GM12874 (cell line): ENCODE measurements around the gene SIRT2.

Experiments used
- TF ChIP-seq, protein P1 (sequence below): IDR thresholded peaks from 2 replicates; pipeline ENCODE4 v1.5.1; 2011; ENCODE audit warnings: low read depth, mild to moderate bottlenecking, control low read depth, low read length, moderate library complexity; ENCODE audit not compliant: insufficient read depth

Gene SIRT2

DNA sequence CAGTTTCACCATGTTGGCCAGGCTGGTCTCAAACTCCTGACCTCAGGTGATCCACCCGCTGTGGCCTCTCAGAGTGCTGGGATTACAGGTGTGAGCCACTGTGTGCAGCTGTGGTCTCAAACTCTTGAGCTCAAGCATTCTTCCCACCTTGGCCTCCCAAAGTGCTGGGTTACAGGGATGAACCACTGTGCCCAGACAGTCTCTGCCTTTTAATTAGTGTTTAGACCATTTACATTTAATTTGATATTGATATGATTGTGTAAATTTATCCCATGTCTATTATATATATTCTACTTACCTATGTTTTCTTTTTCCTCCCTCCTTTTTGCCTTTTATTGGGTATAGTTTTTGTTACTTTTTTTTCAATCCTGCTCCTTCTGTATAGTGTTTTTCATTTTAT, 2.3 kb upstream of the SIRT2 start:
- TF ChIP-seq, protein P1, sequence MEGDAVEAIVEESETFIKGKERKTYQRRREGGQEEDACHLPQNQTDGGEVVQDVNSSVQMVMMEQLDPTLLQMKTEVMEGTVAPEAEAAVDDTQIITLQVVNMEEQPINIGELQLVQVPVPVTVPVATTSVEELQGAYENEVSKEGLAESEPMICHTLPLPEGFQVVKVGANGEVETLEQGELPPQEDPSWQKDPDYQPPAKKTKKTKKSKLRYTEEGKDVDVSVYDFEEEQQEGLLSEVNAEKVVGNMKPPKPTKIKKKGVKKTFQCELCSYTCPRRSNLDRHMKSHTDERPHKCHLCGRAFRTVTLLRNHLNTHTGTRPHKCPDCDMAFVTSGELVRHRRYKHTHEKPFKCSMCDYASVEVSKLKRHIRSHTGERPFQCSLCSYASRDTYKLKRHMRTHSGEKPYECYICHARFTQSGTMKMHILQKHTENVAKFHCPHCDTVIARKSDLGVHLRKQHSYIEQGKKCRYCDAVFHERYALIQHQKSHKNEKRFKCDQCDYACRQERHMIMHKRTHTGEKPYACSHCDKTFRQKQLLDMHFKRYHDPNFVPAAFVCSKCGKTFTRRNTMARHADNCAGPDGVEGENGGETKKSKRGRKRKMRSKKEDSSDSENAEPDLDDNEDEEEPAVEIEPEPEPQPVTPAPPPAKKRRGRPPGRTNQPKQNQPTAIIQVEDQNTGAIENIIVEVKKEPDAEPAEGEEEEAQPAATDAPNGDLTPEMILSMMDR, result no peak

- TF ChIP-seq, protein P1, result no peak
Observed at GRCh38 chr19:38900743-38901190, 1.3 kb upstream of the SIRT2 start.

- TF ChIP-seq, protein P1, result no peak
Observed at GRCh38 chr19:38900202-38900629, 798 bp upstream of the SIRT2 start.

DNA sequence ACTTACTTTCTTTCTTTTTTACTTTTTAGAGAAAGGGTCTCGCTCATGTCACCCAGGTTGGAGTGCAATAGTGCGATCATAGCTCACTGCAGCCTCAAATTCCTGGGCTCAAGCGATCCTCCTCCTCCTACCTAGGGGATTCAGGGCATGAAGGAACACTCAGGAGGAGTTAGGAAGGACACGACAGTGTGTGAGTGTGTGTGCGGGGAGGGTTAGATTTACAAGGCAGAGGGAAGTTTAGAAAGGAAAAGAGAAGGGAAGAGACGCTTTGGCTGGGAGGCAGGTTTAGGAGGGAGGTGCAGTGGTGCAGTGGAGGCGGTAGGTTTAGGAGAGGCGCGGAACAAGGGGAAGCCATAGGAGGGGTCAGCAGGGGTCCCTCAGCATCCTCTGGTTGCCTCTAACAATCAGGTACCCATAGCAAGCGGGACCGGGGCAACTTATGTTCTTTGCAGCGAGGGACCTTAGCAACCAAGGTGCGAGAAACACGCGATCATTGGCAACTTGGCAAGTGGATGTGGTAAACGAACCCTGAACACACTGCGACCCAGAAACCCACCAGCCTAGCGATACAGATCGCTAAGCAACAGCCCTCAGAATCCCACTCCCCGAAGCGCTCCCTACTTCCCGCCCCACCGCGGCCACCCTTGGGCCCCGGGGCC, 501 bp downstream of the SIRT2 start:
- TF ChIP-seq, protein P1, result no peak

GRCh38 chr19:38894968-38895367, 4.5 kb downstream of the SIRT2 start:
- TF ChIP-seq, protein P1, result no peak

- TF ChIP-seq, protein P1, result no peak
Observed at GRCh38 chr19:38893341-38893771, 6.1 kb downstream of the SIRT2 start.

DNA sequence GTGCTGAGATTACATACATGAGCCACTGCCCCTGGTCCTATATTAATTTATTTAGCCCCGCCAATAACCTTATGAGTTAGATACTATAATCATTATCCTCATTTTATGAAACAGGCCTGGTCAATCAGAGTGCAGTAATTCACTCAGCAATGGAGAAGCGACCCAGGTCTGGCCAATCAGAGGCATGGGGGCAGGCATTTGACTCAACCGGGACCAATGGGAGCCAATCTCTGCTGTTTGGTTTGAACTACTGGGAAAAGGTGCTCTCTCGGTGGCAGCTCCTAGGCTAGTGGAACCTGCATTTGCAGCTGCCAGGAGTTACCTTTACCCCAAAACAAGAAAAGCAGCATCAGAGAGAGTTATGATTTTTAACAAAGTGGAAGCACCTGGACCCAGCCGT, 6.6 kb downstream of the SIRT2 start:
- TF ChIP-seq, protein P1, result no peak
